GM12878 (cell line): ENCODE data around the gene ADISSP. TPM values are rescaled to one million over a fixed set of nuclear protein-coding genes. Genes with fewer than 3 reads are reported as not detected.

Experiments used
- ATAC-seq: fragments of 200-7000 bp; cut with Tn5 transposase; 3 replicates; pipeline ENCODE4 v1.9.1; 2020; ENCODE audit warnings: mild to moderate bottlenecking, moderate library complexity
- BruUV-seq: library from RNA; stranded (reverse); fragments of 400-500 nt; replicated peaks from 2 replicates; lab custom pipeline; 2021; lab: Mats Ljungman, UMichigan
- CTCF ChIA-PET: fragments of 300-600 bp; sonication (Branson Sonifier 250); formaldehyde crosslinking; extraction: SDS; loops from one replicate; lab custom pipeline; 2021; ENCODE audit warnings: inconsistent platforms; lab: Yijun Ruan, JAX
- POLR2A ChIA-PET: fragments of 350-600 bp; formaldehyde crosslinking; extraction: SDS; loops from one replicate; lab custom pipeline; 2021; ENCODE audit warnings: inconsistent platforms; lab: Charles Lee
- RAD21 ChIA-PET: fragments of 300-600 bp; sonication (Branson Sonifier 250); formaldehyde crosslinking; loops from one replicate; lab custom pipeline; 2023; ENCODE audit warnings: antibody characterized with exemption; ENCODE audit not compliant: unreplicated experiment; lab: Charles Lee
- SMC1A ChIA-PET: fragments of 300-600 bp; sonication (Branson Sonifier 250); formaldehyde crosslinking; loops from one replicate; lab custom pipeline; 2023; ENCODE audit not compliant: unreplicated experiment, uncharacterized antibody; lab: Charles Lee
- DNase-seq: peaks from one replicate; pipeline ENCODE4 v3.0.0-alpha.2; 2011; ENCODE audit warnings: low read depth, low spot score
- FAIRE-seq: peaks from 3 replicates; lab custom pipeline; 2011; peaks lifted over from hg19 to GRCh38; lab: Jason Lieb, UNC
- H2AFZ ChIP-seq: 2 replicates; pipeline ENCODE4 v1.6.0; 2011; ENCODE audit warnings: low read depth, low read length, control low read depth; ENCODE audit not compliant: control insufficient read depth
- H3K27ac ChIP-seq: 2 replicates; pipeline ENCODE4 v1.5.1; 2011; ENCODE audit warnings: control low read depth; ENCODE audit not compliant: control insufficient read depth, insufficient read depth
- H3K27me3 ChIP-seq, 2 experiments: replicated peaks in 1 of 2; 2 replicates each; pipeline versions ENCODE4 v1.6.0 to v1.6.1; 2011; ENCODE audit warnings: low read length in 1 of 2; ENCODE audit not compliant: control insufficient read depth in 2 of 2, insufficient read depth in 2 of 2
- H3K36me3 ChIP-seq, 2 experiments: 2 replicates each; pipeline ENCODE4 v1.5.1; 2011; ENCODE audit warnings: low read length in 1 of 2; ENCODE audit not compliant: control insufficient read depth in 2 of 2, insufficient read depth in 2 of 2
- H3K4me1 ChIP-seq: 2 replicates; pipeline ENCODE4 v1.6.1; 2011; ENCODE audit warnings: mild to moderate bottlenecking, low read length, moderate library complexity, mixed read lengths; ENCODE audit not compliant: control insufficient read depth, insufficient read depth
- H3K4me2 ChIP-seq: 2 replicates; pipeline ENCODE4 v1.6.0; 2011; ENCODE audit warnings: control low read depth; ENCODE audit not compliant: control insufficient read depth, insufficient read depth
- H3K4me3 ChIP-seq: fragments of 200-600 bp; sonication (generic); 2 replicates; pipeline ENCODE4 v1.5.1; 2016
- H3K79me2 ChIP-seq: 2 replicates; pipeline ENCODE4 v1.6.0; 2011; ENCODE audit warnings: low read length; ENCODE audit not compliant: control insufficient read depth, insufficient read depth
- H3K9ac ChIP-seq: 2 replicates; pipeline ENCODE4 v1.8.0; 2011; ENCODE audit warnings: low read length, control low read depth, mixed read lengths; ENCODE audit not compliant: control insufficient read depth, insufficient read depth
- H3K9me3 ChIP-seq: replicated peaks from 3 replicates; pipeline ENCODE4 v1.5.1; 2011; ENCODE audit warnings: mild to moderate bottlenecking, low read length; ENCODE audit not compliant: control insufficient read depth, insufficient read depth
- H4K20me1 ChIP-seq: 2 replicates; pipeline ENCODE4 v1.6.0; 2011; ENCODE audit not compliant: control insufficient read depth, insufficient read depth
- HSF1 ChIP-seq: fragments of 150-350 bp; IDR thresholded peaks from 2 replicates; pipeline ENCODE4 v1.6.1; 2014; ENCODE audit warnings: mild to moderate bottlenecking, low read depth, low read length
- RAD21 ChIP-seq: IDR thresholded peaks from 2 replicates; pipeline ENCODE4 v1.6.1; 2011; ENCODE audit warnings: mild to moderate bottlenecking, low read depth, low read length, moderate library complexity; ENCODE audit not compliant: insufficient read depth
- RB1 ChIP-seq: fragments of 450-650 bp; formaldehyde crosslinking; IDR thresholded peaks from 2 replicates; pipeline ENCODE4 v1.6.1; 2017; ENCODE audit warnings: mild to moderate bottlenecking, borderline replicate concordance
- SIN3A ChIP-seq: IDR thresholded peaks from 2 replicates; pipeline ENCODE4 v1.6.1; 2012; ENCODE audit warnings: low read depth, low read length, improper control_type of control experiment
- SRF ChIP-seq, 2 experiments: IDR thresholded peaks; 2 replicates each; pipeline ENCODE4 v1.6.1; 2011; ENCODE audit warnings: low read depth in 2 of 2, low read length in 2 of 2, mild to moderate bottlenecking in 1 of 2, moderate library complexity in 1 of 2
- YY1 ChIP-seq: IDR thresholded peaks from 2 replicates; pipeline ENCODE4 v1.6.1; 2011; ENCODE audit warnings: low read depth, mild to moderate bottlenecking, low read length
- ZNF622 ChIP-seq: fragments of 450-650 bp; IDR thresholded peaks from 2 replicates; pipeline ENCODE4 v1.6.1; 2017; ENCODE audit warnings: mild to moderate bottlenecking, inconsistent platforms
- ZNF687 ChIP-seq: fragments of 450-650 bp; IDR thresholded peaks from 2 replicates; pipeline ENCODE4 v1.6.1; 2017; ENCODE audit warnings: mild to moderate bottlenecking, moderate library complexity
- ZSCAN29 ChIP-seq: fragments of 450-650 bp; IDR thresholded peaks from 2 replicates; pipeline ENCODE4 v1.6.1; 2017; ENCODE audit warnings: mild to moderate bottlenecking, moderate library complexity
- WGBS: methylation state at CpG from one replicate; pipeline ENCODE4 v1.1.6; 2016; ENCODE audit warnings: low lambda C conversion rate; ENCODE audit not compliant: insufficient replicate concordance, insufficient coverage; ENCODE audit errors: missing lambda C conversion rate; 5-methylcytosine and 5-hydroxymethylcytosine counted together
- in situ Hi-C: fragments of 300-500 bp; cut with MboI; formaldehyde crosslinking; loops from 9 replicates; pipeline ENCODE4 v1.14.3; 2018; ENCODE audit warnings: mixed read lengths
- intact Hi-C: fragments of 100-400 bp; cut with micrococcal nuclease; formaldehyde crosslinking; loops from one replicate; pipeline ENCODE4 v1.14.2; 2022; ENCODE audit not compliant: unreplicated experiment
- polyA plus RNA-seq, 11 experiments: library from polyadenylated mRNA; depleted of rRNA in 4 of 11; unstranded in 6 of 11; stranded (reverse) in 5 of 11; fragments of >200 nt; fragmentation: Nextera tagmentation in 4 of 11; fragmentation: Illumina TruSeq in 1 of 11; extraction: Ambion mirVana in 4 of 11; extraction: Trizol in 1 of 11; gene quantifications; 1 replicate in 1 of 11; 2 replicates in 10 of 11; pipeline versions ENCODE4 v1.2.1 to v1.2.3, GENCODE V29; 2011 to 2016; ENCODE audit warnings: inconsistent platforms in 2 of 11, missing spikeins in 2 of 11, low read depth in 1 of 11
- total RNA-seq, 4 experiments: library from RNA; depleted of rRNA in 3 of 4; stranded (reverse); fragments of >200 nt in 3 of 4; fragmentation: Illumina TruSeq in 1 of 4; extraction: Trizol in 1 of 4; gene quantifications; 2 replicates each; pipeline versions ENCODE4 v1.2.1 to v1.2.3, GENCODE V29; 2013 to 2021

ADISSP gene
- total and polyA plus RNA-seq, 10 of the 15 experiments (the other 5 are each of a cell fraction or from before 2014, with no cell fraction given), result 0.80 to 96.3 (median 38.6) TPM

GRCh38 chr20:3749087-3749688 is 18.4 kb downstream of the ADISSP start:
- ChIA-PET SMC1A (interaction anchor here (0.8 to 1.0 kb wide), 2 partner anchors 18 to 208 kb away, joined by 3 read pairs; partner anchors contain the start of gene ADISSP), CTCF (interaction anchor here (1.0 to 1.5 kb wide), 3 partner anchors 19 to 71 kb away, joined by 3 to 7 read pairs (median 3); partner anchors contain the start of gene ADISSP), POLR2A (no interaction called here), RAD21 (no interaction called here)
- Histone ChIP-seq H3K27me3 (no peaks in the 10 kb centered on the region), H3K4me1 (no peaks in the 10 kb centered on the region), H2AFZ (no peak overlapping the region), H3K9me3 (no peaks in the 10 kb centered on the region), H3K79me2 (no peaks in the 10 kb centered on the region), H3K27ac (no peak overlapping the region), H3K36me3 (no peaks in the 10 kb centered on the region), H4K20me1 (no peaks in the 10 kb centered on the region), H3K4me3 (no peak overlapping the region), H3K9ac (no peak overlapping the region), H3K4me2 (no peak overlapping the region)
- intact Hi-C loops, result loop anchor here (2.0 kb wide), 2 partner anchors 32 to 72 kb away; partner anchors contain the start of gene AP5S1
- TF ChIP-seq RB1, result no peak
- TF ChIP-seq HSF1, result no peak
- no peak for TF ChIP-seq ZSCAN29
- no peak for TF ChIP-seq ZNF622
- TF ChIP-seq ZNF687, result no peak
- no peak for TF ChIP-seq SIN3A
- TF ChIP-seq YY1, result no peak
- TF ChIP-seq SRF (IDR thresholded peaks at IDR 0.05; ENCODE audit: low read depth in 2 of 2, low read length in 2 of 2), result no peak
- no peak for TF ChIP-seq RAD21
- 75% methylated on average over 24 of the region's 24 CpGs for WGBS
- ATAC-seq, result no peak
- in situ Hi-C loops, result no loop called here
- no peak for FAIRE-seq
- DNase-seq, result no peak
- no TSS peak for BruUV-seq
